OCI-LY1 (cell line): ENCODE measurements around the gene SH3D21.

ENCODE experiments used
- EZH2 ChIP-seq: fragments of 200-600 bp; sonication (generic), shearing (Covaris generic); IDR thresholded peaks from 2 replicates; pipeline ENCODE4 v1.8.0; 2017; ENCODE audit warnings: borderline replicate concordance, mixed run types, mild to moderate bottlenecking, antibody characterized with exemption, low read length, moderate library complexity, mixed read lengths
- TF ChIP-seq, protein P1 (sequence below): fragments of 200-600 bp; sonication (generic), shearing (Covaris generic); IDR thresholded peaks from 2 replicates; pipeline ENCODE4 v1.5.1; 2017; ENCODE audit warnings: mild to moderate bottlenecking, antibody characterized with exemption, low read length, moderate library complexity, mixed read lengths

DNA sequence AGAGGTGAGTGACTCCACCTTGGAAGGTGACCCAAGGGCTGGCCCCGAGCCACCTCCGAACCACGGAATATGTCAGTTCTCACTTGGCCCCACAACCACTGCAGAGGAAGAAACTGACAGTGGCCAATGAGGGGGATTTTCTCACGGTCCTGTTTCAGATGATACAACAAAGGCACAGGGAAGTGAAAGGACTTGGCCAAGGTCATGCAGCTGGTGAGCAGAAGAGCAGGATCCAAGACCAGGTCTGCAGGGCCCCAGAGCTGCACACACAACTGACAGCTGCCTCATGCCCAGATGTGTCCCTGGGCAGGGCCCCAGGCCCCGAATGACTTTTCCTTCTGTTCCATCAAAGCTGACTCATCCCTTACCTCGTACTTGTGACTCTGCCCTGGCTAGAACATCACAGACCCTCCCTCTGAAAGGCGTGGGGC lies 43.1 kb downstream of the SH3D21 start:
- TF ChIP-seq, protein P1, sequence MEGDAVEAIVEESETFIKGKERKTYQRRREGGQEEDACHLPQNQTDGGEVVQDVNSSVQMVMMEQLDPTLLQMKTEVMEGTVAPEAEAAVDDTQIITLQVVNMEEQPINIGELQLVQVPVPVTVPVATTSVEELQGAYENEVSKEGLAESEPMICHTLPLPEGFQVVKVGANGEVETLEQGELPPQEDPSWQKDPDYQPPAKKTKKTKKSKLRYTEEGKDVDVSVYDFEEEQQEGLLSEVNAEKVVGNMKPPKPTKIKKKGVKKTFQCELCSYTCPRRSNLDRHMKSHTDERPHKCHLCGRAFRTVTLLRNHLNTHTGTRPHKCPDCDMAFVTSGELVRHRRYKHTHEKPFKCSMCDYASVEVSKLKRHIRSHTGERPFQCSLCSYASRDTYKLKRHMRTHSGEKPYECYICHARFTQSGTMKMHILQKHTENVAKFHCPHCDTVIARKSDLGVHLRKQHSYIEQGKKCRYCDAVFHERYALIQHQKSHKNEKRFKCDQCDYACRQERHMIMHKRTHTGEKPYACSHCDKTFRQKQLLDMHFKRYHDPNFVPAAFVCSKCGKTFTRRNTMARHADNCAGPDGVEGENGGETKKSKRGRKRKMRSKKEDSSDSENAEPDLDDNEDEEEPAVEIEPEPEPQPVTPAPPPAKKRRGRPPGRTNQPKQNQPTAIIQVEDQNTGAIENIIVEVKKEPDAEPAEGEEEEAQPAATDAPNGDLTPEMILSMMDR: no peak
- no peak for TF ChIP-seq EZH2
